ENCODE results near the gene NRCAM.
A peak's percentile ranks its signal among the peaks of the same experiment; 100 is the strongest.
"Not testable (repeated sequence)": the region's sequence is repeated elsewhere in the genome, so short reads cannot be mapped to it uniquely, and the experiment has no call there.

The NRCAM gene

GRCh38 chr7:108455998-108456677 is at the start of gene NRCAM:
Gene NRCAM (minus strand): TSS chr7:108456436. CDS start chr7:108240064, 216,372 bp downstream.
- peak in 1 of 2 donors; percentile 21 for DNase-seq (ENCODE audit: low read depth in 2 of 2)

DNA sequence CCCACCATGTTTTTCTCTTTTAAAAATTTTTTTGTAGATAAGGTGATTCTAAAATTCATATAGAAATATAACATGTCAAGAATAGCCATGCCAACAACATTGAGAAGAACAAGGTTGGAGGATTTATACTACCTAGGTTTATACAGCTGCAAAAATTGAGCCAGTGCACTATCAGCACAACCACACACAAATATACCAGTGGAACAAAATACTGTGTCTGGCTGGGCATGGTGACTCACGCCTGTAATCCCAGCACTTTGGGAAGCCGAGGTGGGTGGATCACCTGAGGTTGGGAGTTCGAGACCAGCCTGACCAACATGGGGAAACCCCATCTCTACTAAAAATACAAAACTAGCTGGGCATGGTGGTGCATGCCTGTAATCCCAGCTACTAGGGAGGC is 48.3 kb upstream of the NRCAM start:
- DNase-seq (ENCODE audit: low read depth in 2 of 2) = not testable (repeated sequence)

DNA sequence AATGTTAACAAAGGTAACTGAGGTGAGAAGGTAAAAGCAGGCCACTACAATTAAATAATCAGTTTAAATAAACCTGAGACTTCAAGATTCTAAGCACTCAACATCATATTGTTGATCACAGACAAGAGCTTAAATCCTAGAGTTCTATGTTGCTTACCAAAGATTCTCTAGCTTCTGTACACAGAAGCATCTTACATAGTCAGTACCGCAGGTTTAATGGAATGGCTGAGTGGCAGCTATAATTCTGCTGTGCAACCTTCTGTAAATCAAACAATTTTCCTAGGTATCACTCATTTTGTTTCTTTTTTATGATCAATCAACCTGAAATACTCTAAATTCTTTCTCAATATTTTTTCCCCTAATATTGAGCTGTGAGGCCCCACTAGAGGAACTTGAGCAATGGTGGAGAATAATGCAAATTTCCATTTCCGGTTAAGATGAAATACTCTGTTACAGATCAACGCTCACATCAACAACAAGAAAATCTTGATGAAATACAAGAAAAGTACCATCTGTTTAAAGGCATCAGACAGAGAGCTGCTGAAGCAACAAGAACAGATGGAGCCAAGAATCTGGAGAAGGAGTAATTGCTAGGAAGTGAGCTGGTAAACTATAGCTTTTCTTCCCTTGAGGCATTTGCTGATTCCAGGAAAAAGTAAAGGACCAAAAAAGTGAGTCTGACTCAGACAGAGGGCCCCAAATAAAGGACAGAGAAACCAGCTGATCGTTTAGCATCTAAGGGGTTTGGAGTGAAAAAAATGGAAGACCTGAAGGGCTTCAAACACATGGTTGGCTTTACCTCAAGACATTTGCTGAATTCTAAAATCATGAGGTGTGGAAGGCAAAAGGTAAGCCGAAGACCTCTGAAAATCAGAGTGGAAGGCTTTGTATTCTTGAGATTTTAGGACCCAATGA is 47.1 kb upstream of the NRCAM start:
- DNase-seq (ENCODE audit: low read depth in 2 of 2) = no peak

- no peak for DNase-seq (ENCODE audit: low read depth in 2 of 2)
These were observed 43.3 kb upstream of the NRCAM start for GRCh38 chr7:108499566-108499965.

DNA sequence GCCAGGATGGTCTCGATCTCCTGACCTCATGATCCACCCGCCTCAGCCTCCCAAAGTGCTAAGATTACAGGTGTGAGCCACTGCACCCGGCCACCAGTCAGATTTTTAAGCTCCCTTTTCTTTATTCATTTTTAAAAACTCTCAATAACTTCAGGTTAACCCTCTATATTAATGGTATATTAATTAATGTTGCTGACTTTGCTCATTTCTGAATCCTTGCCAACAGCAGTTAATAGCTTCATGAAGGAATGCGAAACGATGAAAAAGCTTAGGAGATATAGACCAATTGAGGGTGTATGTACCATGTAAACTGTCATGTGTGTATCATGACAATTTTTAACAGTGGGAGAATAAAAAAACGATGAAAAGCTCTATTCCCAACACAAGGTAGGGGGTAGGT is 42.2 kb upstream of the NRCAM start:
- DNase-seq (ENCODE audit: low read depth in 2 of 2) = no peak

DNA sequence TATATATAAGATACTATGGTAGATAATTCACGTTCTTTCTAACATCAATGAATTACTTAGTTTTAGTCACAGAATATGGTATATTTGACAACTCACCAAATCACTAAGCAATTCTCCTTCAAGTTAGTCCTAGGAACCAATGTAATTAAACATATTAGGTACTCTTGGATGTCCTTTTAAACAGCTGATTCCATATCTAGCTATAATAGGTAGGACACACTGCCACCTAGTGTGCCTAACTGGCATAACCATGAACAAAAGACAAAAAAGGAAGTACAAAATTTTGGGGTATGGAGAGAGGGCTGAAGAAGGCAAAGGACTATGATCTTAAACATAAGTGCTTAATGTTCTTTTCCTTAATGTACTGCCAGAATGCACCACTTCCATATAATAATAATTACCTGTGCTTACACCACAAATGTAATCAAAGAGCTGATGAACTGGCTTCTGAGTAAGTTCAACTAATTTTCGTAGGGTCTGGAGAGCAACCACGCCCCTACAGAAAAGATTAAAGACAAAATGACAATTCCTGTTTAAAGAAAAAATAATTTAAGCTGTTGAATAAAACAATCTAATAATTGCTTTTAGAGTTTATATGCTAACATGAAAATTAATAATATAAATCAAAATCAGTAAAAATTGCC is 41.0 kb upstream of the NRCAM start:
- peak; percentile 10 to 18 for DNase-seq (ENCODE audit: low read depth in 2 of 2)

DNA sequence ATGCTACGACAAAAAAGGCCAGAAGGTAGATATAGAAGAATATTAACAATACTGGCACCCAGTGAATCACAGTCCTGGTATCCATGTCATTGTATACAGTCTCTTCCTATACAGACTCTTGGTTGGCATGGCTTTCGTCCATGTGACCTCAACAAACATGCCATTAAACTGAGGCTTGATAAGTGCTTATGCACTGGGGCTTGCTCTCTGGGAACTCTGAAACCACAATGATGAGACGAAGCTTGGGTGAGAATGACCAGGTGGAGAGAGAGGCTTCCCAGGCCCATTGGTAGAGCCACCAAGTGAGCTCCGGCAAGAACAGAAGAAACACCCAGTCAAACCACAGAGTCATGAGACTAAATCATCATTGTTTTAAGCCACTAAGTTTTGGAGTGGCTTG is 36.5 kb upstream of the NRCAM start:
- no peak for DNase-seq (ENCODE audit: low read depth in 2 of 2)

DNA sequence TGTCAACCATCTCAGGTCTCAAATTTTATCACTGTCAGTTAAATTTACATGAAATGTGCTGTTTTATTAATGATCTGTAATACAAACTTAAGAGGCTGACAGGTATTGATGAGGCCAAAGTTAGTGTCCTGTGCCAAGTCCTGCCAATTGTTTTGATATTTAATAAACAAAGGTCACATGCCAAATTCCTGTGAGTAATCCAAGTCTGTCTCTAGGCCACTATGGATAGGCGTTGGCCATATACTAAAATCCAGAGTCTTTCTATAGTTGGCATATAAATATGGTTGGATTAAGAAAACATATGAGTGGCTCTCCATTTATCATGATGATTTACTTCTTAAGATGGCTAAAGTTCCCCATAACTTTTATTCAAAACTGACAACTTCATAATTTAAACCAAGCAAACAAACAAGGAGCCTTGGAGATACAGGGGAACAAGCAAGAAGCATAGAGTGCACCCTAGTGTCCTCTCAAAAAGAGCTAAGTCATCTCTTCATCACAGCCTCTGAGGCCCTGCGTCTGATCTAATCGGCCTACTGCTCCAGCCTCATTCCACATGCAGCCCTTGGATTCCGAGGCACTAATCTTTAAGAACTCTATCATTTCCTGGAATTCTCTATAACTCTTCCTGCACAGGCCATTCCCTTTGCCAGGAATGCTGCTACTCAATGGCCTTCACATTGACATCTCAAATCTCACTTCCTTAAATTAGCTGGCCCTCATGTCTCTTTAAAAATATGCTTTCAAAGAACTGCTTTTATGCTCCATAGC is 32.7 kb upstream of the NRCAM start:
- DNase-seq (ENCODE audit: low read depth in 2 of 2) = no peak

DNA sequence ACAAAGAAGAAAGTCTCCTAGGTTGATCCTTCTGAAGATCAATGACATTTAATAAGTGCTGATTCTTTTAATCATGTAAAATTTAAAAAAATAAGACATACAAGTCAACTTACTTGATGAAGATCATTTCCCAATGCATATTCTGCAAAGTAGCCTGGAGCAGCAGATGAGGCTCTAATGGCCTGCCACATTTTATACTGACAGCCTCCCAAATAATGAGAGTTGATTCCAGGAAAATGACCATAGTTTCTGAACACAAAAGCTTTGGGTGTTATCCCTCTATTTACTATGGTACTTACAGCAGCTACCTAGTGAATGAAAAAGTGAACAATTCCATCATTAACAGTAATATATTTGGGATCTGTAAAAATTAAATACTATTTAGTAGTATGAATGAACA is 31.4 kb upstream of the NRCAM start:
- DNase-seq (ENCODE audit: low read depth in 2 of 2) = no peak

DNA sequence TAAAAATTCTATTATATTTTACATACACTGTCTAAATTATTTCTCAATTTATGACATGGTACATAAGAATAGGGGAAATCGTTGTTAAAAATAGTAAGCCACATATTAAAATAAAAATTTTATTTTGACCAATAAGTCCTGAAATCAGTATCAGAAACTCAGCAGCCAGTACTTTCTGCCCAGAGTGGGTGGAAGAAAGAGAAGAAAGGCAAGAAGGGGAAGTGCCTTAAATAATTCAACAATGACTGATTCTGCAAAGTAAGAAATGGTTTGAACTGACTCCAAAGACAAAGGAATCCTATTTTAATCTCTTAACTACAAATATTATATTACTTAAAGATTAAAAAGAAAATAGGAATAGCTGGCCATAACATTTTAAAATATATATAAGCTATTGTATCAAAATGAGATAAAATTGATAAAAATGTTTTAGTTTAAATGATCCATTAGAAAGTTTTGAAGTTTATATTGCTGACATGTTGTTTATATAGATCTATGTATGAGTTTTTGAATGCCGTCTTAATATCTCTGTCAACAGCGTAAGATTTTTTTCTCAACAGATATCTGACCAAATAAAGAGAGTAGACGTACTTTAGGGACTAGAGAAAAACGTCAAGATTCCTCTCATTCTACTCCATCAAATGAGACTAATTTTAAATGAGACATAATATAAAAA is 30.2 kb upstream of the NRCAM start:
- no peak for DNase-seq (ENCODE audit: low read depth in 2 of 2)

GRCh38 chr7:108484137-108484536 is 27.9 kb upstream of the NRCAM start:
- no peak for DNase-seq (ENCODE audit: low read depth in 2 of 2)

- DNase-seq (ENCODE audit: low read depth in 2 of 2) = no peak
These were observed 24.1 kb upstream of the NRCAM start for GRCh38 chr7:108480311-108480710.

- DNase-seq (ENCODE audit: low read depth in 2 of 2) = no peak
These were observed 23.5 kb upstream of the NRCAM start for GRCh38 chr7:108479751-108480150.

DNA sequence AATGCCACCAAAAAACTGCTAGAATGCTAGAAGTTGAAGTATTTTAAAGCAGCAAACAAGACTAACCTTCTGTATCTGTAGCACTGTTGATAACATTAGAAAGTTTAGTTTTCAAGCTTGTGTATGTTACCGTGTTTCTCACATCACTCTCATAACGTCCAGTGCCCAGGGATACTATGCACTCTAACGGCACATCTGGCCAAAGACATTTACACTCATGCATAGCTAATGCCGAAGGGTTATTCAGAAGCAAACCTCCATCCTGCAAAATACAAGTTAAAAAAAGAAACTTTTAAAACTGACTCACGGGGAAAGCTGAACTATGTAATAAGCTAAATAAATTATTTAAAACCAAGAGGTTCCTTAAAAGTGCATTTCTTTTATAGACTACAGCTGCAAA is 22.9 kb upstream of the NRCAM start:
- DNase-seq (ENCODE audit: low read depth in 2 of 2) = no peak

DNA sequence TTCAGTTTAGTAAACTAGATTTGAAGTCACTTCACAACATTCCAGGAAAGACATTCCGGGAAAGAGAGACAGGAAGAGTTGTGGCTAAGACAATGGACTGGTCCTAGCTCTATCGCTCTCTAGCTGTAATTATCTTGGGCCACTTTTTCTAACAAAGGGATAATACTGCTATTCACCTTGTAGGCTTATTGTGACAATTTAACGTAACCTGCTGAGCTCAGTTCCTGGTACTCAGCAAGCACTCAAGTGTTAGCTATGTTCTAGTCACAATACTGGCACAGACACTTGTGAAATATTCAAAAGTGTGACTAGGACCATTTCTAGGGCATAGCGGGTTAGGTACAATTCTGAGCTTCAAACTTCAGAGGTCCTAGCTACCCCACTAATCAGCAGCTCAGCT is 12.0 kb upstream of the NRCAM start:
- no peak for DNase-seq (ENCODE audit: low read depth in 2 of 2)

DNA sequence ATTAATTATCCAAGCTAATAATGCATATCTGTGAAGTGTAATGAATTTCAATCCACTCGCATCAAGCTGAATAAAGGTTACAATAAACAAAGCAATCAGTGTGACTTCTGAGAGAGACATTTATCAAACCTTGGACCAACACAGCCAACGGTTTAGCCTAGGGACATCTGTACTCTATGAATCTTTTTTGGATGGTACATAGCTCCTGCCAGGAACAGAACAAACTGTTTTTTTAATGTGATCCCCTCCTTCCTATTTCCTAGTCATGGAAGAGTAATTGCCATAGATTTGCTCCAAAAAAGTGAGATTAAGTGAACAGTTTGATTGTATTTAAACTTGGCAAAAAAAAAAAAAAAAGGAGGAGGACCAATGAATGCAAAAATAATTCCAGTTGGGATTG is 11.2 kb upstream of the NRCAM start:
- no peak for DNase-seq (ENCODE audit: low read depth in 2 of 2)

DNA sequence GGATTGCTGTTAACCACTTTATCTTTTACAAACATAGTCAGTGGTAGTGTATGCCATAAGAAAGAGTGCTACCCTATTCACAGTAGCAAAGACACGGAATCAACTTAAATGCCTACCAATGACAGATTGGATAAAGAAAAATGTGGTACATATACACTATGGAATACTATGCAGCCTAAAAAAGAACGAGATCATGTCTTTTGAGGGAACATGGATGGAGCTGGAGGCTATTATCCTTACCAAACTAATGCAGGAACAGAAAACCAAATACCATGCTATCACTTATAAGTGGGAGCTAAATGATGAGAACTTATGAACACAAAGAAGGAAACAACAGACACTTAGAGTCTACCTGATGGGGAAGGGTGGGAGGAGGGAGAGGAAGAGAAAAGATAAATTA is 10.1 kb upstream of the NRCAM start:
- DNase-seq (ENCODE audit: low read depth in 2 of 2) = not testable (repeated sequence)

GRCh38 chr7:108464743-108465142 is 8.5 kb upstream of the NRCAM start:
- no peak for DNase-seq (ENCODE audit: low read depth in 2 of 2)

DNA sequence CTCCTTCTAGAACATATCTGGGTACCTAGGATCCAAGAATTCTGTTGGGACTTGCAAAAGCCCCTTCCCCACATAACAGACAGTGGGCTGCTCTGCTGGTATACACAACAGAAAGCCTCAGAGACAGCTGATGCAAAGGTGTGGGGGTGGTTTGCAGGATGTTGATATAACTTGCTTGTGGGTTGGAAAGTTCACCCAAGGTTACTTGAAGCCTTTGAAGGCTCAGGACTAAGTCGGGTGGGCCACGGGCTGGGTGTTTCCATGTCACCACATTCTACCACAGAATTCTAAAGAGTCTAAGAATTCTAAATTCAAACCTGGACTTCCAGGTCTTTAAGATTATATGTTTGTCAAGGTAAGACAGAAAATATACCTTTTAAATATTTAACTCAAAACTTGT is 7.4 kb upstream of the NRCAM start:
- no peak for DNase-seq (ENCODE audit: low read depth in 2 of 2)

GRCh38 chr7:108461840-108462239 is 5.6 kb upstream of the NRCAM start:
- no peak for DNase-seq (ENCODE audit: low read depth in 2 of 2)

- DNase-seq (ENCODE audit: low read depth in 2 of 2) = no peak
These were observed 4.7 kb upstream of the NRCAM start for GRCh38 chr7:108460964-108461363.
